ENCODE results near the gene SPOCK1. TPM values are rescaled to one million over a fixed set of nuclear protein-coding genes. Genes with fewer than 3 reads are reported as not detected.

Gene SPOCK1
- total RNA-seq, 1 experiment from 2014 or later: 0.27 TPM

- no peak for TF ChIP-seq ZBTB33 (IDR thresholded peaks at IDR 0.05; ENCODE audit: extremely low read depth, insufficient replicate concordance, low read length)
- TF ChIP-seq SP1 (IDR thresholded peaks at IDR 0.05; ENCODE audit: low read depth): no peak
- TF ChIP-seq EZH2phosphoT487 (IDR thresholded peaks at IDR 0.05; ENCODE audit: borderline replicate concordance): no peak
- TF ChIP-seq EZH2 (IDR thresholded peaks at IDR 0.05): no peak
- TF ChIP-seq EGR1 (IDR thresholded peaks at IDR 0.05; ENCODE audit: low read depth): no peak
- TF ChIP-seq POLR2AphosphoS5 (IDR thresholded peaks at IDR 0.05; ENCODE audit: low read depth, low read length): no peak
- TF ChIP-seq ZFX (IDR thresholded peaks at IDR 0.05): no peak
- TF ChIP-seq CEBPB (IDR thresholded peaks at IDR 0.05; ENCODE audit: low read depth): no peak
- TF ChIP-seq SIN3A (IDR thresholded peaks at IDR 0.05; ENCODE audit: low read depth): no peak
Observed at GRCh38 chr5:137383909-137384308, 115.2 kb downstream of the SPOCK1 start (continued).

GRCh38 chr5:137381555-137381954, 117.6 kb downstream of the SPOCK1 start:
- H3K4me1 ChIP-seq (ENCODE audit: control insufficient read depth in 1 of 2, insufficient read depth in 2 of 2, low read length in 2 of 2): no peaks in the 10 kb centered on the region
- H3K27me3 ChIP-seq (ENCODE audit: insufficient read depth, low read length): peaks cover 35% of the 10 kb centered on the region
- no peaks in the 10 kb centered on the region for H3K9me3 ChIP-seq (ENCODE audit: control insufficient read depth in 1 of 2, insufficient read depth in 1 of 2, low read depth in 1 of 2, low read length in 2 of 2)
- RAD21 ChIA-PET (ENCODE audit: low non-redundant PET in 1 of 2, low total read pairs in 2 of 2, uncharacterized antibody in 2 of 2, unreplicated experiment in 2 of 2): no interaction called here
- H3K9me2 ChIP-seq (ENCODE audit: insufficient read depth): no peaks in the 10 kb centered on the region
- no peaks in the 10 kb centered on the region for H4K20me1 ChIP-seq (ENCODE audit: insufficient read depth)
- intact Hi-C loops (cut with micrococcal nuclease): no loop called here
- no peak for DNase-seq (ENCODE audit: low read depth, low spot score)
- POLR2A ChIA-PET: no interaction called here
- TF ChIP-seq CTCF (IDR thresholded peaks at IDR 0.05 in 2 of 3, conservative IDR thresholded peaks at IDR 0.05 in 1 of 3; ENCODE audit: borderline replicate concordance in 1 of 3, insufficient read depth in 1 of 3, low read depth in 2 of 3, low read length in 2 of 3): no peak
- no peak for TF ChIP-seq CEBPB (IDR thresholded peaks at IDR 0.05; ENCODE audit: low read depth)
- no peak for TF ChIP-seq ATF3 (IDR thresholded peaks at IDR 0.05)
- TF ChIP-seq FOSL1 (IDR thresholded peaks at IDR 0.05; ENCODE audit: low read depth): no peak
- TF ChIP-seq POLR2AphosphoS5 (IDR thresholded peaks at IDR 0.05; ENCODE audit: low read depth, low read length): no peak
- TF ChIP-seq RAD21 (IDR thresholded peaks at IDR 0.05; ENCODE audit: low read depth): no peak
- no peak for TF ChIP-seq REST (IDR thresholded peaks at IDR 0.05; ENCODE audit: low read depth)
- TF ChIP-seq ZFX (IDR thresholded peaks at IDR 0.05): no peak
- TF ChIP-seq SP1 (IDR thresholded peaks at IDR 0.05; ENCODE audit: low read depth): no peak
- TF ChIP-seq CBX3 (IDR thresholded peaks at IDR 0.05; ENCODE audit: low read depth): no peak
- no peak for TF ChIP-seq TCF7L2 (IDR thresholded peaks at IDR 0.05; ENCODE audit: borderline replicate concordance, extremely low read depth, insufficient read depth, insufficient read length)
- H3K4me3 ChIP-seq (replicated peaks in 1 of 2; ENCODE audit: low read depth in 1 of 2, low read length in 2 of 2): no peak overlapping the region
- H3K4me2 ChIP-seq (ENCODE audit: low read length): no peak overlapping the region
- CTCF ChIA-PET: no interaction called here
- H2AFZ ChIP-seq (ENCODE audit: low read depth, low read length, poor library complexity, severe bottlenecking): no peak overlapping the region
- no peak overlapping the region for H3K9ac ChIP-seq (ENCODE audit: low read length)
- no peaks in the 10 kb centered on the region for H3K36me3 ChIP-seq (ENCODE audit: control insufficient read depth in 1 of 2, insufficient read depth in 2 of 2, low read length in 2 of 2)
- no peak for ATAC-seq
- H3K27ac ChIP-seq (ENCODE audit: low read depth, low read length): no peak overlapping the region
- no peaks in the 10 kb centered on the region for H3K79me2 ChIP-seq (ENCODE audit: insufficient read depth, low read length)
- no TSS peak for BruUV-seq (replicated peaks)

Data from HCT116 (cell line).